Measurements from ENCODE around the gene BAX. TPM values are rescaled to one million over a fixed set of nuclear protein-coding genes. Genes with fewer than 3 reads are reported as not detected.

Gene BAX
- total and polyA plus RNA-seq, 9 of the 15 experiments (the other 6 are each of a cell fraction or from before 2014, with no cell fraction given), result 3.2 to 95.4 (median 44.5) TPM

DNA sequence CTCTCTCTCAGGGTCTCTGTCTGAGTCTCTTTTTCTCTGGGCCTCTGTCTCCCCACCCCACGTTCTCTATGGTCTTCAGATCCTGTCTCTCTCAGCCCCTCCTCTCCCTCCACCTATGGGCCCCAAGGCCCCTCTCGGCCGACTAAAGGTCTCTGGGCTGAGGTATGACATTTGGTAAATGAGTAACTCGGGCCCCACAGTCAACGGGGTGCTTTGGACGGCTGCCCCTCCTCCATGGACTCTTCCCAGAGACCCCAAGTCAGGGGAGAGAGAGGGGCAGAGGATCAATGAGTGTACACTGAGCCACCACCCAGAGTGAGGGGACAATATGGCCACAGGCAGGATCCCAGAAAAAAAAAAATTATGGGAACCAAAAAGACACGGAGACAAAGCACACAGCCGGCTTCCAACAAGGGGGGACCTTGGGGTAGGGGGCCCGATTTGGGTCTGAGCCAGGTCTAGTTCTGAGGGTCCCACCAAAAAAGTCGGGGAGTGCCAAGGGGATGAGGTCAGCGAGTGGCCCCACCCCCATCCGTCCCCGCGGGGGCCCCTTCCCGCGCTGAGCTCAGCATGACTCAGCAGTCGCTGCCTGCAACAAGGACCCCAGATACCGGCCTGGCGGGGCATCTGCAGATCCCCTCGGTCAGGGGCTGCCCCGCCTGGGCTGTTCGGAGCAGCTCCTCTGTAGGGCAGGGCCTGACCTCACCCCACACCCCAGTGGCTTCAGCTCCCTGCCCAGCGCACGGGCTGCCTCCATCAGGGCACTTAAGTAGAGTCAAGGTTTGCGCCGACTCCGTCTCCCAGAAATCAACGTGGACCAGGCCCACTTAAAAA is 8.9 kb downstream of the BAX start (continued):
- TF ChIP-seq EWSR1 (IDR thresholded peaks at IDR 0.05; ENCODE audit: borderline replicate concordance, low read depth, partially characterized antibody) (no peak), CAMTA2 (CRISPR knock-in tag; conservative IDR thresholded peaks at IDR 0.05) (peak; percentile 58; the same call in 1 of the 2 replicates), MXI1 (IDR thresholded peaks at IDR 0.05; ENCODE audit: low read depth, low read length) (no peak), TGIF2 (CRISPR knock-in tag; IDR thresholded peaks at IDR 0.05) (no peak), ZNF175 (CRISPR knock-in tag; IDR thresholded peaks at IDR 0.05; ENCODE audit: low read depth) (peak; percentile 80), HDAC1 (IDR thresholded peaks at IDR 0.05) (peak in 1 of 2 experiments; percentile 78; a peak in 2 of 4 replicates), TEAD1 (CRISPR knock-in tag; IDR thresholded peaks at IDR 0.05) (peak; percentile 64 to 77; a peak in 3 of 4 replicates), NR1H2 (CRISPR knock-in tag; IDR thresholded peaks at IDR 0.05) (no peak), ATF1 (CRISPR knock-in tag; IDR thresholded peaks at IDR 0.05) (no peak), ATF1 (tag; IDR thresholded peaks at IDR 0.05) (peak; percentile 91), POLR2B (IDR thresholded peaks at IDR 0.05; ENCODE audit: low read depth, partially characterized antibody) (peak; percentile 85), IFI16 (CRISPR knock-in tag; IDR thresholded peaks at IDR 0.05) (no peak), MCM2 (IDR thresholded peaks at IDR 0.05; ENCODE audit: low read depth) (no peak), CBX3 (IDR thresholded peaks at IDR 0.05; ENCODE audit: borderline replicate concordance in 1 of 2, low read length in 2 of 2) (peak in 1 of 2 experiments; percentile 18; a peak in 1 of 3 replicates), BCOR (IDR thresholded peaks at IDR 0.05) (0 out of 2 replicates have a peak, but pooled peaks have one; percentile 26), POLR2A (conservative IDR thresholded peaks at IDR 0.05) (peak; percentile 88), TCF7L2 (IDR thresholded peaks at IDR 0.05; ENCODE audit: low read depth, low read length) (no peak), ILF3 (IDR thresholded peaks at IDR 0.05; ENCODE audit: borderline replicate concordance) (no peak), NFATC3 (IDR thresholded peaks at IDR 0.05) (no peak)
- TF ChIP-seq, protein P1, sequence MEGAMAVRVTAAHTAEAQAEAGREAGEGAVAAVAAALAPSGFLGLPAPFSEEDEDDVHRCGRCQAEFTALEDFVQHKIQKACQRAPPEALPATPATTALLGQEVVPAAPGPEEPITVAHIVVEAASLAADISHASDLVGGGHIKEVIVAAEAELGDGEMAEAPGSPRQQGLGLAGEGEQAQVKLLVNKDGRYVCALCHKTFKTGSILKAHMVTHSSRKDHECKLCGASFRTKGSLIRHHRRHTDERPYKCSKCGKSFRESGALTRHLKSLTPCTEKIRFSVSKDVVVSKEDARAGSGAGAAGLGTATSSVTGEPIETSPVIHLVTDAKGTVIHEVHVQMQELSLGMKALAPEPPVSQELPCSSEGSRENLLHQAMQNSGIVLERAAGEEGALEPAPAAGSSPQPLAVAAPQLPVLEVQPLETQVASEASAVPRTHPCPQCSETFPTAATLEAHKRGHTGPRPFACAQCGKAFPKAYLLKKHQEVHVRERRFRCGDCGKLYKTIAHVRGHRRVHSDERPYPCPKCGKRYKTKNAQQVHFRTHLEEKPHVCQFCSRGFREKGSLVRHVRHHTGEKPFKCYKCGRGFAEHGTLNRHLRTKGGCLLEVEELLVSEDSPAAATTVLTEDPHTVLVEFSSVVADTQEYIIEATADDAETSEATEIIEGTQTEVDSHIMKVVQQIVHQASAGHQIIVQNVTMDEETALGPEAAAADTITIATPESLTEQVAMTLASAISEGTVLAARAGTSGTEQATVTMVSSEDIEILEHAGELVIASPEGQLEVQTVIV (CRISPR knock-in tag; IDR thresholded peaks at IDR 0.05; ENCODE audit: borderline replicate concordance), result no peak
- TF ChIP-seq, protein P2, sequence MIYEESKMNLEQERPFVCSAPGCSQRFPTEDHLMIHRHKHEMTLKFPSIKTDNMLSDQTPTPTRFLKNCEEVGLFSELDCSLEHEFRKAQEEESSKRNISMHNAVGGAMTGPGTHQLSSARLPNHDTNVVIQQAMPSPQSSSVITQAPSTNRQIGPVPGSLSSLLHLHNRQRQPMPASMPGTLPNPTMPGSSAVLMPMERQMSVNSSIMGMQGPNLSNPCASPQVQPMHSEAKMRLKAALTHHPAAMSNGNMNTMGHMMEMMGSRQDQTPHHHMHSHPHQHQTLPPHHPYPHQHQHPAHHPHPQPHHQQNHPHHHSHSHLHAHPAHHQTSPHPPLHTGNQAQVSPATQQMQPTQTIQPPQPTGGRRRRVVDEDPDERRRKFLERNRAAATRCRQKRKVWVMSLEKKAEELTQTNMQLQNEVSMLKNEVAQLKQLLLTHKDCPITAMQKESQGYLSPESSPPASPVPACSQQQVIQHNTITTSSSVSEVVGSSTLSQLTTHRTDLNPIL (CRISPR knock-in tag; IDR thresholded peaks at IDR 0.05), result no peak; the same call in 1 of the 2 replicates
- TF ChIP-seq, protein P3, sequence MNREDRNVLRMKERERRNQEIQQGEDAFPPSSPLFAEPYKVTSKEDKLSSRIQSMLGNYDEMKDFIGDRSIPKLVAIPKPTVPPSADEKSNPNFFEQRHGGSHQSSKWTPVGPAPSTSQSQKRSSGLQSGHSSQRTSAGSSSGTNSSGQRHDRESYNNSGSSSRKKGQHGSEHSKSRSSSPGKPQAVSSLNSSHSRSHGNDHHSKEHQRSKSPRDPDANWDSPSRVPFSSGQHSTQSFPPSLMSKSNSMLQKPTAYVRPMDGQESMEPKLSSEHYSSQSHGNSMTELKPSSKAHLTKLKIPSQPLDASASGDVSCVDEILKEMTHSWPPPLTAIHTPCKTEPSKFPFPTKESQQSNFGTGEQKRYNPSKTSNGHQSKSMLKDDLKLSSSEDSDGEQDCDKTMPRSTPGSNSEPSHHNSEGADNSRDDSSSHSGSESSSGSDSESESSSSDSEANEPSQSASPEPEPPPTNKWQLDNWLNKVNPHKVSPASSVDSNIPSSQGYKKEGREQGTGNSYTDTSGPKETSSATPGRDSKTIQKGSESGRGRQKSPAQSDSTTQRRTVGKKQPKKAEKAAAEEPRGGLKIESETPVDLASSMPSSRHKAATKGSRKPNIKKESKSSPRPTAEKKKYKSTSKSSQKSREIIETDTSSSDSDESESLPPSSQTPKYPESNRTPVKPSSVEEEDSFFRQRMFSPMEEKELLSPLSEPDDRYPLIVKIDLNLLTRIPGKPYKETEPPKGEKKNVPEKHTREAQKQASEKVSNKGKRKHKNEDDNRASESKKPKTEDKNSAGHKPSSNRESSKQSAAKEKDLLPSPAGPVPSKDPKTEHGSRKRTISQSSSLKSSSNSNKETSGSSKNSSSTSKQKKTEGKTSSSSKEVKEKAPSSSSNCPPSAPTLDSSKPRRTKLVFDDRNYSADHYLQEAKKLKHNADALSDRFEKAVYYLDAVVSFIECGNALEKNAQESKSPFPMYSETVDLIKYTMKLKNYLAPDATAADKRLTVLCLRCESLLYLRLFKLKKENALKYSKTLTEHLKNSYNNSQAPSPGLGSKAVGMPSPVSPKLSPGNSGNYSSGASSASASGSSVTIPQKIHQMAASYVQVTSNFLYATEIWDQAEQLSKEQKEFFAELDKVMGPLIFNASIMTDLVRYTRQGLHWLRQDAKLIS (CRISPR knock-in tag; IDR thresholded peaks at IDR 0.05), result peak; percentile 77; the same call in 1 of the 2 replicates
